Tibial artery (tissue), 4 donors: ENCODE data around the gene TM4SF4.

Experiments used
- DNase-seq, 2 donors: peaks; one replicate each; pipeline ENCODE4 v3.0.0-alpha.2; 2019
- H3K27ac ChIP-seq, 2 donors: fragments of 200-600 bp; sonication (generic) in 1 of 2; 1 replicate in 1 of 2; 2 replicates in 1 of 2; pipeline ENCODE4 v1.5.1; 2018 to 2019; ENCODE audit warnings: mild to moderate bottlenecking in 1 of 2
- H3K27me3 ChIP-seq, 2 donors: fragments of 200-600 bp; sonication (generic) in 1 of 2; one replicate each; pipeline versions ENCODE4 v1.5.1 to v1.6.0; 2016 to 2019
- H3K36me3 ChIP-seq, 3 donors: fragments of 200-600 bp; sonication (generic) in 2 of 3; one replicate each; pipeline ENCODE4 v1.5.1; 2016 to 2019; ENCODE audit warnings: mild to moderate bottlenecking in 2 of 3
- H3K4me1 ChIP-seq, 4 donors: fragments of 200-600 bp; sonication (generic) in 2 of 4; 1 replicate in 3 of 4; 2 replicates in 1 of 4; pipeline ENCODE4 v1.5.1; 2016 to 2019
- H3K4me3 ChIP-seq, 2 donors: fragments of 200-600 bp; sonication (generic) in 1 of 2; 1 replicate in 1 of 2; 2 replicates in 1 of 2; pipeline ENCODE4 v1.5.1; 2018 to 2019; ENCODE audit warnings: mild to moderate bottlenecking in 2 of 2
- H3K9me3 ChIP-seq, 3 donors: fragments of 200-600 bp; sonication (generic) in 1 of 3; one replicate each; pipeline ENCODE4 v1.5.1; 2016 to 2019
- intact Hi-C: fragments of 100-400 bp; cut with DNase I; formaldehyde crosslinking; loops from one replicate; pipeline ENCODE4 v1.15.0; 2023; ENCODE audit warnings: low total_unique reads
- TF ChIP-seq, protein P1 (sequence below), 2 experiments: fragments of 200-600 bp in 1 of 2; fragments of 450-650 bp in 1 of 2; IDR thresholded peaks; one replicate each; pipeline ENCODE4 v1.5.1; 2017 to 2019; ENCODE audit warnings: antibody characterized with exemption in 2 of 2, mild to moderate bottlenecking in 1 of 2, moderate library complexity in 1 of 2

Gene TM4SF4

GRCh38 chr3:149466192-149466591, 8.3 kb upstream of the TM4SF4 start:
- no peaks in the 10 kb centered on the region for H3K9me3 ChIP-seq
- DNase-seq: no peak
- H3K27me3 ChIP-seq: no peaks in the 10 kb centered on the region
- H3K4me1 ChIP-seq: peaks cover 0 to 87% (median 42%) of the 10 kb centered on the region in 4 donors
- intact Hi-C loops: no loop called here
- H3K27ac ChIP-seq: peak overlapping the region; percentile 46 to 75
- no peaks in the 10 kb centered on the region for H3K36me3 ChIP-seq
- TF ChIP-seq, protein P1, sequence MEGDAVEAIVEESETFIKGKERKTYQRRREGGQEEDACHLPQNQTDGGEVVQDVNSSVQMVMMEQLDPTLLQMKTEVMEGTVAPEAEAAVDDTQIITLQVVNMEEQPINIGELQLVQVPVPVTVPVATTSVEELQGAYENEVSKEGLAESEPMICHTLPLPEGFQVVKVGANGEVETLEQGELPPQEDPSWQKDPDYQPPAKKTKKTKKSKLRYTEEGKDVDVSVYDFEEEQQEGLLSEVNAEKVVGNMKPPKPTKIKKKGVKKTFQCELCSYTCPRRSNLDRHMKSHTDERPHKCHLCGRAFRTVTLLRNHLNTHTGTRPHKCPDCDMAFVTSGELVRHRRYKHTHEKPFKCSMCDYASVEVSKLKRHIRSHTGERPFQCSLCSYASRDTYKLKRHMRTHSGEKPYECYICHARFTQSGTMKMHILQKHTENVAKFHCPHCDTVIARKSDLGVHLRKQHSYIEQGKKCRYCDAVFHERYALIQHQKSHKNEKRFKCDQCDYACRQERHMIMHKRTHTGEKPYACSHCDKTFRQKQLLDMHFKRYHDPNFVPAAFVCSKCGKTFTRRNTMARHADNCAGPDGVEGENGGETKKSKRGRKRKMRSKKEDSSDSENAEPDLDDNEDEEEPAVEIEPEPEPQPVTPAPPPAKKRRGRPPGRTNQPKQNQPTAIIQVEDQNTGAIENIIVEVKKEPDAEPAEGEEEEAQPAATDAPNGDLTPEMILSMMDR (IDR thresholded peaks at IDR 0.05): no peak
- H3K4me3 ChIP-seq: no peak overlapping the region

DNA sequence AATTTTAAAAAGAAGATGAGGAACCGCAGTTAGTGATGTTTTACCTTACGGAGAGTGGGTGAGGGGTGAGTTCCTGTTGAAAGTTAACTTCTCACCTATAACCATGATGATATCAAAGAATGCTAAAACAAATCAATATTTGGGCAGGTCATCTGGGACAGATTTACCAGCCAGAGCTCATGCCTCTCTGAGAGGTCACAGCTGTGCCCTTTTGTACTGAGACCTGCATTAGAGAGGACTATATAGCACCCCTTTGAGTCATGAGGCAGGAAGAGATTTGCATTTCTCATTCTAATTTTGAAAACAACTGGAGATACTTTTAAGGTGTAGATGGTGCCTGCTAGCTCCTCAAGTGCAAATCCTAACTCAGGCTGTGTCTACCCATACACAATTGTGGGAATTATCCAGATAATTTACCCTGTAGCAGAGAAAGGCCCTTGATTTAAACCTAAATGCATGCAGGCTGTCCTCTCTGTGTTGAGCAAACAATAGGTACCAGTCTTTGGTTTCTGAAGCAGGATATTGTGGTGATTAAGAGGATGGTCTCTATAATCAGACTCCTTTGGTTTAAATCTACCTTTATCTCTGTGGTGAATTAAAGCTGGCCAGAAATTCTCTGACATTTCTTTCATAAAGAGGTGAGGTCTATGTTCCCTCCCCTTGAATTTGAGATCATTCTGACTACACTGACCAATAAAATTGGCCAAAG, 5.8 kb upstream of the TM4SF4 start:
- peak overlapping the region in 1 of 2 donors; percentile 73 for H3K27ac ChIP-seq
- peaks cover 0 to 90% (median 55%) of the 10 kb centered on the region in 4 donors for H3K4me1 ChIP-seq
- no peaks in the 10 kb centered on the region for H3K9me3 ChIP-seq
- TF ChIP-seq, protein P1 (IDR thresholded peaks at IDR 0.05): no peak
- DNase-seq: no peak
- H3K4me3 ChIP-seq: no peak overlapping the region
- H3K27me3 ChIP-seq: no peaks in the 10 kb centered on the region
- H3K36me3 ChIP-seq: no peaks in the 10 kb centered on the region
- intact Hi-C loops: no loop called here

DNA sequence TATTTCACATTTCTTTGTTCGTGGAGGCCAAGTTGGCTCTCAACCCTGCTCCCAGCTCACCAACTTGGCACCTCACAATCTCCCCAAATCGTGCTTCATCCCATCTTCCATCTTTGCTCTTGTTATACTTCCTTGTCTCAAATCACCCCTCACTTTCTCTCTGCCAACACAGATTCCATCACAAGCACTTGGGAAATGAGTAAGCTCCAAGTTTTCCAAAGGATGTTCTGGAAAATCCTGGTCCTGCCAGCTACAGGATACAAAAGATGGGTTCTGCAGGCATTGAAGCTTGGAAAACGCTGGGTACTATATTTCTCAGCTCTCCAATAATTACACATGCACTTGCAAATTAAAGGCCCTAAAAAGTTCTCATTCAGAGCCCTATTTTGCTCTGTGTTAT, 4.1 kb upstream of the TM4SF4 start:
- H3K9me3 ChIP-seq: no peaks in the 10 kb centered on the region
- no peak for DNase-seq
- no peaks in the 10 kb centered on the region for H3K36me3 ChIP-seq
- H3K27ac ChIP-seq: peak overlapping the region in 1 of 2 donors; percentile 73
- peaks cover 0 to 100% (median 65%) of the 10 kb centered on the region in 4 donors for H3K4me1 ChIP-seq
- no peak overlapping the region for H3K4me3 ChIP-seq
- TF ChIP-seq, protein P1 (IDR thresholded peaks at IDR 0.05): no peak
- intact Hi-C loops: loop anchor here (5.0 kb wide), 1 partner anchor 68 kb away; no protein-coding TSS in a partner anchor
- no peaks in the 10 kb centered on the region for H3K27me3 ChIP-seq

GRCh38 chr3:149472030-149472797, 2.3 kb upstream of the TM4SF4 start:
- intact Hi-C loops: loop anchor here (5.0 kb wide), 1 partner anchor 70 kb away; no protein-coding TSS in a partner anchor
- Histone ChIP-seq H3K27ac (peak overlapping the region; percentile 58 to 73), H3K36me3 (no peaks in the 10 kb centered on the region), H3K9me3 (no peaks in the 10 kb centered on the region), H3K27me3 (no peaks in the 10 kb centered on the region), H3K4me3 (no peak overlapping the region), H3K4me1 (peaks cover 0 to 85% (median 51%) of the 10 kb centered on the region in 4 donors)
- TF ChIP-seq, protein P1 (IDR thresholded peaks at IDR 0.05): no peak
- DNase-seq: no peak

- no peak overlapping the region for H3K4me3 ChIP-seq
- H3K27me3 ChIP-seq: no peaks in the 10 kb centered on the region
- peaks cover 0 to 71% (median 47%) of the 10 kb centered on the region in 4 donors for H3K4me1 ChIP-seq
- intact Hi-C loops: loop anchor here (5.0 kb wide), 1 partner anchor 71 kb away; no protein-coding TSS in a partner anchor
- no peaks in the 10 kb centered on the region for H3K36me3 ChIP-seq
- H3K27ac ChIP-seq: peak overlapping the region; percentile 58 to 73
- TF ChIP-seq, protein P1 (IDR thresholded peaks at IDR 0.05): no peak
- peak; percentile 71 to 90 for DNase-seq
- H3K9me3 ChIP-seq: no peaks in the 10 kb centered on the region
Measured at GRCh38 chr3:149473357-149474249, 894 bp upstream of the TM4SF4 start.
